HEK293T (cell line): ENCODE results near the gene NETO2.

Source experiments
- ARNT ChIP-seq: fragments of 450-650 bp; IDR thresholded peaks from 2 replicates; pipeline ENCODE4 v1.6.1; 2017; ENCODE audit warnings: mild to moderate bottlenecking
- FOXK2 ChIP-seq: fragments of 450-650 bp; IDR thresholded peaks from 2 replicates; pipeline ENCODE4 v1.6.1; 2016; ENCODE audit warnings: mild to moderate bottlenecking
- HDGF ChIP-seq: fragments of 450-650 bp; IDR thresholded peaks from 2 replicates; pipeline ENCODE4 v1.6.1; 2017; ENCODE audit warnings: antibody characterized with exemption, borderline replicate concordance
- LEF1 ChIP-seq: fragments of 450-650 bp; IDR thresholded peaks from 2 replicates; pipeline ENCODE4 v1.6.1; 2017; ENCODE audit warnings: mild to moderate bottlenecking, borderline replicate concordance
- PKNOX1 ChIP-seq: fragments of 450-650 bp; IDR thresholded peaks from 2 replicates; pipeline ENCODE4 v1.6.1; 2016
- SP1 ChIP-seq: fragments of 450-650 bp; IDR thresholded peaks from 2 replicates; pipeline ENCODE4 v1.6.1; 2017
- TARDBP ChIP-seq: fragments of 450-650 bp; IDR thresholded peaks from 2 replicates; pipeline ENCODE4 v1.6.1; 2016

GRCh38 chr16:47059991-47060390, 83.8 kb downstream of the NETO2 start:
- TF ChIP-seq ARNT (no peak), PKNOX1 (no peak), TARDBP (no peak), FOXK2 (no peak), HDGF (no peak), SP1 (no peak), LEF1 (no peak)
